Medulla oblongata (tissue), 1 donor: ENCODE measurements around the gene STPG3.
A peak's percentile ranks its signal among the peaks of the same experiment; 100 is the strongest.

ENCODE experiments used
- DNase-seq: peaks from one replicate; pipeline ENCODE4 v3.0.0-alpha.2; 2015; ENCODE audit errors: extremely low spot score

STPG3 gene

GRCh38 chr9:137278721-137279711, 27.9 kb downstream of the STPG3 start:
- no peak for DNase-seq

GRCh38 chr9:137279741-137280473, 28.8 kb downstream of the STPG3 start:
- DNase-seq: no peak

GRCh38 chr9:137280474-137281344, 29.6 kb downstream of the STPG3 start:
- no peak for DNase-seq

- no peak for DNase-seq
Measured at GRCh38 chr9:137281345-137282116, 30.4 kb downstream of the STPG3 start.

- DNase-seq: no peak
Measured at GRCh38 chr9:137286975-137287383, 35.9 kb downstream of the STPG3 start.

GRCh38 chr9:137293094-137293481, 42.0 kb downstream of the STPG3 start:
- DNase-seq: no peak

- DNase-seq: no peak
Measured at GRCh38 chr9:137293482-137294090, 42.5 kb downstream of the STPG3 start.

- DNase-seq: no peak
Measured at GRCh38 chr9:137294091-137294680, 43.1 kb downstream of the STPG3 start.

GRCh38 chr9:137294681-137295237, 43.7 kb downstream of the STPG3 start:
- DNase-seq: no peak

- DNase-seq: no peak
Measured at GRCh38 chr9:137295238-137295811, 44.2 kb downstream of the STPG3 start.

- DNase-seq: no peak
Measured at GRCh38 chr9:137295849-137296669, 45.0 kb downstream of the STPG3 start.

GRCh38 chr9:137296670-137297664, 45.9 kb downstream of the STPG3 start:
- no peak for DNase-seq

GRCh38 chr9:137297966-137298365, 46.9 kb downstream of the STPG3 start:
- DNase-seq: no peak

GRCh38 chr9:137298401-137299202, 47.5 kb downstream of the STPG3 start:
- peak; percentile 24 for DNase-seq

- DNase-seq: peak; percentile 14
Measured at GRCh38 chr9:137299203-137299565, 48.1 kb downstream of the STPG3 start.

GRCh38 chr9:137299938-137300337, 48.9 kb downstream of the STPG3 start:
- peak; percentile 47 for DNase-seq
